ENCODE results near the gene STUB1.
"Not testable (repeated sequence)": the region's sequence is repeated elsewhere in the genome, so short reads cannot be mapped to it uniquely, and the experiment has no call there.

Gene STUB1

DNA sequence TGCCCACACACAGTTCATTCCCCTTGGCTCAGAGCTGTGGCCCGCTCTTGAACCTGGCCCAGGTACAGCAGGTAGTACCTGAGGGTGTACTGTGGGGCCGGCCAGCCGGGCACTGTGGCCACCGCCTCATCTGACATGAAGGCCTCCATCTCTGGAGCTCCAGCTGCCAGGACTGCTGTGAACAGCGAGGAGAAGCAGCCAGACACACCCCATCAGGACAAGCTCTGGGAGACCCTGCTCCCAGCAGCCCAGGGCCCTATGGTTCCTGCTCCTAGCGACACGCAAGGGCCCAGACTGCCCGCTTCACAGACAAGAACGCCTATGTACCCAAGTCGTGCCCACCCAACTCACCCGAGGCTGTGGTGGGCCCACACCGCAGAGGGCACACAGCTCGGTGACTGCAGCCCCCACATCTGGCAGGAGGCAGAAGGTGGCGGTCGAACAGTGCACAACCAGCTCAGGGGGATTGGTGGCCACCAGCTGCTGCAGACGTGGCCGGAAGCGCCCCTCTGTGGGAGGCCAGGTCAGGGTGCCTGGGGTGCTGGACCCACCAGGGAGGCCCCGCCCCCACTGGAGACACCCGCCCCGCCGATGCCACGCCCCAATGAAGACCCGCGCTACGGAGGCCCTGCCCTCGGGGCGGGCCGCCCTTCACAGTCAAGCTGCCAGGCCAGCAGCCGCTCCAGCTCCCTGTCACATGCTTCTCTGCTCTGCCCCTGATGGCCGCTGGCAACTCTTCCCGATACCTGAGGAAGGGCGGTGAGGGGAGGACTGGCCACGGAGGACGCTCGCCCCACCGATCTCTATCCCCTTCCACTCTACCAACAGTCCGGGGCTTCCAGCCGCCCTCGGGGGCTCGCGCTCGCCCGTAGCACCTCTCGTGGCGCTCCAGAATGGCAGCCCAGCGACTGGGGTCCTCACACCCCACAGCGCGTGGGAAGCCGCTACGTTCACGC lies 1.1 kb upstream of the STUB1 start:
- DNase-seq (ENCODE audit: low read depth) = no peak

DNA sequence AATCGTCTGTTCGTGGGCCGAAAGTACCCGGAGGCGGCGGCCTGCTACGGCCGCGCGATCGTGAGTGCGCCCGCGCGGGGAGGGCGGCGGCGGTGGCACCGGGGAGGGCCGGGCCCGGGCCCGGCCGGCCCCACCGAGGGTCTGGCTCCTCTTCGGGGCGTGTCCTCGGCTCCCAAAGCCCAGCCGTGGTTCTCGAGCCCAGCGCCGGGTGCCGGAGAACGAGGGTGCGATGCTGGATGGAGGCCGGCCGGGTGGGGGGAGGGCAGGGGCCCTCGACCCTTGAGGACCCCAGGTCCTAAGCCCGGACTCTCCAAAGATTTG lies 375 bp downstream of the STUB1 start:
- no peak for DNase-seq (ENCODE audit: low read depth)

DNA sequence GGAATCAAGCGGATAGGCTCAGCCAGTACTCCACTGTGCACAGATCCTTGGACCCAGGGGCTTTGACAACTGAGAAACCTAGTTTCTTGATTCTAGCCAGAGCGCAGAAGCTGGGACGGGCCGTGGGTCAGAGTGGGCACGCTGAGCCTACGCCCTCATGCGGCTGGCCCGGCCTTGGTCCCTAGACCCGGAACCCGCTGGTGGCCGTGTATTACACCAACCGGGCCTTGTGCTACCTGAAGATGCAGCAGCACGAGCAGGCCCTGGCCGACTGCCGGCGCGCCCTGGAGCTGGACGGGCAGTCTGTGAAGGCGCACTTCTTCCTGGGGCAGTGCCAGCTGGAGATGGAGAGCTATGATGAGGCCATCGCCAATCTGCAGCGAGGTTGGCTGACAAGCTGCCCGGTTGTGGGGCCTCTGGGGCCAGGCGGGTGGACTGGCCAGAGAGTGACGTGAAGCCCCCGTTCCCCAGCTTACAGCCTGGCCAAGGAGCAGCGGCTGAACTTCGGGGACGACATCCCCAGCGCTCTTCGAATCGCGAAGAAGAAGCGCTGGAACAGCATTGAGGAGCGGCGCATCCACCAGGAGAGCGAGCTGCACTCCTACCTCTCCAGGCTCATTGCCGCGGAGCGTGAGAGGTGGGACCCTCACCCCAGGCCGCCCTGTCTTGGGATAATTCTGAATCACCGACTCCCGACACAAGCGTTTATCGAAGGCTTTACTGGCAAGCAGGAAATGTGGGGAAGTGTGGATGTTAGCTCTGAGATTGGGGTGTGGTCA lies 946 bp downstream of the STUB1 start:
- DNase-seq (ENCODE audit: low read depth) = no peak

DNA sequence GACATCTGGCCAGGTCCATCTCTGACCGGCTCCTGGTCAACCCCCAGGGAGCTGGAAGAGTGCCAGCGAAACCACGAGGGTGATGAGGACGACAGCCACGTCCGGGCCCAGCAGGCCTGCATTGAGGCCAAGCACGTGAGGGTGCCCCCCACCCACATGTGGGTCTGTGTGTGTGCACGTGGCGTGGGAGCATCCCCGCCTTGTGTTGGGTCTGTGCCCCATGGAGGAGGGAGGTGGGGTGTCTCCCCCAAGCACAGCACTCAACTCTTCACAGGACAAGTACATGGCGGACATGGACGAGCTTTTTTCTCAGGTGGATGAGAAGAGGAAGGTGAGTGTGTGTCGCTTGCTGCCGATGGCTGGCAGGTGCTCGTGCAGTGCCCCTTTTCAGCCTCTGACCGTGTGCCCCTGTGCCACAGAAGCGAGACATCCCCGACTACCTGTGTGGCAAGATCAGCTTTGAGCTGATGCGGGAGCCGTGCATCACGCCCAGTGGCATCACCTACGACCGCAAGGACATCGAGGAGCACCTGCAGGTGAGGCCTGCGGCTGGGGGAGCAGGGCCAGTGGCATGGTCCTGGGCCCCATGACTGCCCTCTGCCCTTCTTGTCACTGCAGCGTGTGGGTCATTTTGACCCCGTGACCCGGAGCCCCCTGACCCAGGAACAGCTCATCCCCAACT lies 1.7 kb downstream of the STUB1 start:
- no peak for DNase-seq (ENCODE audit: low read depth)

DNA sequence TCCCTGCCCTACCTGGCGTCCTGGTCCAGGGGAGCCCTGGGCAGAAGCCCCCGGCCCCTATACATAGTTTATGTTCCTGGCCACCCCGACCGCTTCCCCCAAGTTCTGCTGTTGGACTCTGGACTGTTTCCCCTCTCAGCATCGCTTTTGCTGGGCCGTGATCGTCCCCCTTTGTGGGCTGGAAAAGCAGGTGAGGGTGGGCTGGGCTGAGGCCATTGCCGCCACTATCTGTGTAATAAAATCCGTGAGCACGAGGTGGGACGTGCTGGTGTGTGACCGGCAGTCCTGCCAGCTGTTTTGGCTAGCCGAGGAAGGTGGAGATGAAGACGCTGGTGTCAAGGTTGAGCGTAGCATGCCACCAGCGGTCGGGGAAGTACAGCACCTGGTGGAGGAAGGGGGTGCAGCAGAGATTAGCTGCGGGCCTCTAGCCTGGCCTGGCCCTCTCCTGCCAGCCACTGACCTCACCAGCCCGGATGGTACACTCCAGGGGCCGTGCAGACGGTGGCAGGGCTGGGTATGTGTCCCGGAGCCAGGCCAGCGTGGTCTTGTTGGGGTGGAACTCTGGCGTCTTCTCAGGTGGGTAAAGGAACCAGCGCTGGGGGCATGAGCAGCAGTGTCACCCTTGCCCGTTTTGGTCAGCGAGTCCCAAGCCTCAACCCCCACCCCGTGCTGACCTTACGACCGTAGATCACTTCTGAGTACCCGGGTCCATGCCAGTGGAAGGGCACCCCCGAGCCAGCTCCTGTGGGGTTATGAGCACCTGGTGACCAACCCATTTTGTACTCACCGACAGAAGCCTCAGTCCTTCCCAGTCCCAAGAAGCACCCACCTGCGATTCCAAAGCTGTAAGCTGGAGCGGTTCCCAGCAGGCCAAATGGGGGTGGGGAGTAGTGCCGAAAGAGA lies 2.5 kb downstream of the STUB1 start:
- DNase-seq (ENCODE audit: low read depth) = no peak

DNA sequence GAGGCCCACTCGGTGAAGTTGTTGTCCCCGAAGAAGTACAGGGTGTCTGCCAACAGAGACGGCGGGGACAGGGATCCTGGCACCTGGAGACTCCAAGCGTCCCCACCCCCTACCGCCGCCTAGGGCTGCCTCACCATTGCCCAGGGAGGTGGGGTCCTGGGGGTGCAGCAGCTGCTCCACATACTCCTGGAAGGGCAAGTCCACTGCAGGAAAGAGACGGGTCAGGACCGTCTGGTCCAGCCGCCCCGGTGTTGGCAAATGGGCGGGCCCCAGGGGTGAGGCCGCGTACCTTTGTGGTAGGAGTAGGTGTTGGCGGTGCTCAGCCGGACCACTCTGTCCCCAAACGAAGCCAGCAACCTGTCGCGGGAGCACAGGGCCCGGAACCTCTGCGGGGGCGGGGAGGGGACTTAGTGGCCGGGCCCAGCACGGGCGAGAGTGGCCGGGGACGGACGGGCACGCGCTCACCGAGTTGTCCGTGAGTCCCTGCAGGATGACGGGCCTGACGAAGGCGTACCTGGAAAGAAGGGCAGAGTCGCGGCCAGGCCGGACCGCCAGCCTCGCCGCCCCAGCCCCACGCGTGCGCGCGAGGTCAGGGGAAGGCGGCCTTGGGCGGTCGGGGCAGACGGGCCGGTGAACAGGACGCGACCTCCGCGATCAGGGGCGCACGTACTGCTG lies 3.3 kb downstream of the STUB1 start:
- no peak for DNase-seq (ENCODE audit: low read depth)

DNA sequence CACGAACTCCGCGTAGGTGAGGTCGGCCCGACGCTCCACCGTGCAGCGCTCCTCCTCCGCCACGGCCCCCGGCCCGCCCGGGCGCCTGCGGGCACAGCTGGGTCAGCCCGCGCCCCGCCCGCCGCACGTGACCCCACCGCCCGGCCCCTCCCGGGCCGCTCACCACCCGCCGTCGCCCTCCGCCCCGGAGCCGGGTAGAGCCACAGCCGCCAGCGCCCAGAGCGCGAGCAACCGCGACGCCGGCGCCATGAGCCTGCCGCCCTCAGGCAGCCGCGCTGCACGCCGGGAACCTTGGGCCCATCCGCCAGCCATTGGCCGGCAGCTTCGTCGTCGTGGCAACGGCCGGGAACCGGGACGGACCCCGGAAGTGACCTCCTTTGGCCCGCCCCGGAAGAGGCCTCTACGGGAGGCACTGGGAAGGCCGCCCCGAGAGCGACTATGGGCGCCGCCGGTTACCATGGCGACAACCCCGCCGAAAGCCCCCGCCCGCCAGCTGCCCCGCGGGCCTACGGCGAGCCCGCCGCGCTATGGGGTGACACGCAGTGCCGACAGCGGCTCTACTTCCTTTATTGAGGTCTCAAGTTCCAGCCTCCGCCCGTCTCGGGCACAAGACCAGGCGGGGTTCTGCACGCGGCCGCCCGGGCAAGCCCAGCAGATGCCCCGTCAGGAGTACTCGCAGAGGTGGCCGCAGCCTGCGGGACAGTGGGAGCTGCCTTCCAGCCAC lies 4.0 kb downstream of the STUB1 start, which contains the start of gene JMJD8:
Gene JMJD8 (minus strand): TSS at position 264 of the 724 bp plus-strand sequence. CDS start 15 bp downstream, at position 249.
- peak; percentile 63 for DNase-seq (ENCODE audit: low read depth)

DNA sequence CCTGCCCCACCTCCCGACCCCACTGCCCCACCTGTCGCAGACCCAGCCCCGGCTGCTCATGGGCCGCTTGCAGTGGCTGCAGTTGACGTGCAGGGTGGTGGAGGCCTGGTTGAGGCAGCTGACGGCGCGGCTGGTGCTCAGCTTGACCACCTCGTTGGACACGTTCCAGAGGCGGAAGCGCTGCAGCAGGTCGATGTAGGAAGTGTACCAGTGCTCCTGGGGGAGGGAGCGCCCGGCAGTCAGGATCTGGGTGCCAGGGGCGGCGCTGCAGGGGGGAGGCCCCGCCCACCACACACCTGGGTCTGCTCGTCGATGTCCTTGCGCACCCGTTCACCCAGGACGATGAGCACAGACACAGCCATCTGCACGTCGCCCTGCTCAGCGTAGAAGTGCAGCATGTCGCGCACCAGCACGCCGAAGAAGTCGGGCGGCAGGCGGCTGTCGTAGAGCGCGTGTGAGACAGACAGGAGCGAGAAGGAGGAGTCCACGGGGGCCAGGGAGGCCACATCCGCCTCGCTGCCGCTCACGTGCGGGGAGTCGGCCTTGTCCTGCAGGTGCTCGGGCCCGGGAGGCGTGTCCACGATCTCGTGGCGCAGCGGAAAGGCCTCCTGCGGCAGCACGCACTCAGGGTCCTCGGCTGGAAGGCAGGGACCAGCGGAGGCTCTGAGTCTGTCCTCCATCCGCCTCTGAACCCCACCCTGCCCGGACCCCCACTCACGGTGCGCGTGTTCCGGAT lies 4.9 kb downstream of the STUB1 start:
- DNase-seq (ENCODE audit: low read depth) = no peak

DNA sequence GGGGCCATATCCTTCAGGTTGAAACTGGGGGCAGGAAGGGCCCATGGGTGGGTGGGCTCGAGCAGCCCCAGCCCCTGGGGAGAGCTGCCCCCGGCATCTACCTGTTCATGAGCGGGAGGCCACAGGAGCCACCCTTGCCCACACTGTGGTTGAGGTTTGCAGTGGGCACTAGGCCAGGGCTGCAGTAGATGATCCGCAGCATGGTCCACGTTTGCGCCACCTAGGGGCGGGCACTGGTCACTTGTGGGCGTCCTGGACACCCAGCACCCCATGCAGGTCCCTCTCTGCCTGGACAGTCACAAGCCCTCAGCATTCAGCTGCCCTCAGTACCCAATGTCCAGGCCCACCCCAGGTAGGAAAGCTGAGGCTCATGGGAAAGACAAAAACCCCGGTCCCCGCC lies 5.8 kb downstream of the STUB1 start:
- DNase-seq (ENCODE audit: low read depth) = no peak

DNA sequence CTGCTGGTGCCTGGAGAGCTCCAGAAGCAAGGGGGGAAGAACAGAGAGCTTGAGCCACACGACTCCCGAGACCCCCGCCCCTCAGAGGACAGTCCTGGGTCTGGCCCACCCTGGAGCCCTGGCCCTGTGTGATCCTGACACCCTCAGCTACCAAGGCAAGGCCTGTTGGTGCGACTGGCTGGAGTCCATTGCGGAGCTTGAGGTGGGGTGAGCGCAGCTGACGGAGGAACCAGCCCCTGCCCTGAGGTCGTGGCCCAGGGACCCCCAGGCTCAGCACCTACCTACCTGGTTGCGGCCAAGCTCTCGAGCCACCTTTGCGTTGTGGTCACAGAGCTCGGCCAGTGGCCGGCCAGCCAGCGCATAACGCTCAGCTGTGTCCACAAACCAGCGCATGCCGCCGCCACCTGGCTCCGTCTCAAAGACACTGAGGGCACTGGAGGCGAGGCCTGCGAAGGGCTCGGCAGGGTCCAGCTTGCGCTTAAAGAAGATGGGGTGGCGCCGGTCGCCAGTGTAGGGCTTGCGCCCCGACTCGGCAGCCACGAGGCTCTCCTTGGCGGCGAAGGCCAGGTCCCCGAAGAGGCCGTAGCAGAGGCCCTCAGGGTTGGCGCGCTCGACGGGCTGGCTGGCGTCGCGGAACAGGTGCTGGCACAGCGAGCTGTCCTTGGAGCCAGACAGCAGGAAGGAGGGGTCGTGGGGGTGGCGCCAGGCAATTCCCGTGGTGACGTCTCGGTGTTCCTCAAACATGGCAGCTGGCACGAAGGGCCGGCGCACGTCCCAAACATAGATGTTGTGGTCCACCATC lies 6.5 kb downstream of the STUB1 start:
- DNase-seq (ENCODE audit: low read depth) = no peak

DNA sequence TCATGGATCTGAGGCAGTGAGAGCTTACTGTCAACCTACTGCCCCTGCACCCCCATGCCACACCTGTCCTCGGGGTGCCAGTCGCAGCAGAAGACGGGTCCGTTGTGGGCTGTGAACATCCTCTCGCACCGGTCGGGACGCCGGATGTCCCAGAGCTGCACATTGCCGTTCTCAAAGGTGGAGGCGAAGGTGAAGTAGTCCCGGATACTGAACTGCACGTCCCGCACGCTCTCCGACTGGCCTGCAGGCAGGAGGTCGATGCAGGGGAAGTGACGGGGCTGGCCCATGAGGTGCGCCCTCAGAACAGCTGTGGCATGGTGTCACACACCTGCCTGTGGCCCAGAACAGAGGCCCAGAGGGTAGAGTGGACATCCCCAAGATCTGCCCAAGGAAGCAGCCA lies 7.3 kb downstream of the STUB1 start:
- DNase-seq (ENCODE audit: low read depth) = no peak

DNA sequence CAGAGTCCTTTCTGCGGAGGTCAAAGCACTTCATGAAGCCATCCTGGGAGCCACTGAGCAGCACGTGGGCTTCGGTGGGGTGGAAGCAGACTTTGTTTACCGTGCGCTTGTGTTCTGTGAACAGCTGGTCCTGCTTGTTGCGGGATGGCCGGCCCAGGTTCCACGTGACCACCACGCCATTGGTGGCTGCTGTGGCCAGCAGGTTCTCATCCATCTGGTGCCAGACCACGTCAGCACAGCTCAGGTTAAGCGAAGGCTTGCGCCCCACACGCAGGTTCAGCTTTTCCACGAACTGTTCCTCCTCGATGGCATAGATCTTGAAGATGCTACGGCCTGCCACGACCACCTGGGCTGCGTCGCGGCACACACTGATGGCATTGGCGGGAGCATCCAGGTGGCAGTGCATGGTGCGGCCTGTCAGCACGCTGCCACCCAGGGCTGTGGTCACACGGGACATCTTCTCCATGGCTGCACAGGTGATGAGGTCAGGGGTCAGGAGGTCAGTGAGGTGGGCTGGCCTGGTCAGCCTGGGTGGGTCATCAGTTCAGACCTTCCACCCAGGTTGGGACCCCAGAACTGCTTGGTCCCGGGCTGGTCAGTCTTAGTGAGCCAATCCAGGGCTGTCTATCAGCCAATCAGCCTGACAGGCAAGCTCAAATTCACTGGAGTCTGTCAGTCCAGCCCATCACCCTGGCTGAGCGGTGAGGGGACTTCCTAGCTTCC lies 9.1 kb downstream of the STUB1 start:
- DNase-seq (ENCODE audit: low read depth) = no peak

DNA sequence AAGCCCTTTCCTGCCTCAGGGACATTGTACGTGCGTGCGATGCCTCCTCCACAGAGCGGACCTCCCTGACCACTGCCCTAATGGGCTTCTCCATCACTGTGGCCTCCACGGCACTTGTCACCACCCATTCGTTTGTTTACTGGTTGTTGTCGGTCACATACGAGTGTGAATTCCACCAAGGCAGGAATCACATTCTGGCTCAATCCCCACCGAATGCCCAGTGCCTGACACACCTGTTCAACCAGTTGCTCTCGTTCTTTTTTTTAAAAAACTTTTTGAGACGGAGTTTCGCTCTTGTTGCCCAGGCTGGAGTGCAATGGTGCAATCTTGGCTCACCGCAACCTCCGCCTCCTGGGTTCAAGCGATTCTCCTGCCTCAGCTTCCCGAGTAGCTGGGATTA lies 11.0 kb downstream of the STUB1 start:
- not testable (repeated sequence) for DNase-seq (ENCODE audit: low read depth)

DNA sequence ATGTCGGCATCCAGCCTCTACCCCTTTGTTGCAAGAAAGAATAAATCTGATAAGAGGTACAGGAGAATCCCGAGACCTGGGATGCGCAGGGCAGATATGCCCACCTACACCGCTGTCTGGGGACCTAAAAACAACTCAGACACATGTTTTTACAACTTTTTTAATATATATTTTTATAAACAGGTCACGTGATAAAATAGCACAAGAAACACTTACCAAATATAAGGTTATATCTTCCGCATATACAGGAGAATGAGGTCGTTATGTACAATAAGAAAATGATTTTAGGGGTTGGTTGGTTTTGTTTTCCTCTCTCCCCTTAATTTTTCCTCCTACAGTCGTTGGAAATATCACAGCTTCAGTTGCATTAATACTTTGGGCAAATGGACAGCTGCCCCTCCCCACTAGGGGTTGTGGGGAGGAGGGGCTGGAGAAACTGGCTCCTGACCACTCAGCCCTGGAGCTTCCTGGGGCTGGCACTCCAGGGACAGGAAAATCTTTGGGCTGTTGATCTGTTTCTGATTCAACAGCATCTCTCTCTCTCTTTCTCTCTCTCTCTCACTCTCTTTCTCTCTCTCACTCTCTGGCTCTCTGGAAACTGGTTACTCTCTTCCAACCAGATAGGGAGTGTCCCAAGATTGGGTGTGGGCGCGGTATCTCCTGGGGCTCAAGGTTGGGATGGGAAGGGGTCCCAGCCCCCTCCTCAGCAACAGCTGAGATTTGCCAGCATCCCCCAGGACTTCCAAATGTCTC lies 12.3 kb downstream of the STUB1 start:
- DNase-seq (ENCODE audit: low read depth) = no peak

DNA sequence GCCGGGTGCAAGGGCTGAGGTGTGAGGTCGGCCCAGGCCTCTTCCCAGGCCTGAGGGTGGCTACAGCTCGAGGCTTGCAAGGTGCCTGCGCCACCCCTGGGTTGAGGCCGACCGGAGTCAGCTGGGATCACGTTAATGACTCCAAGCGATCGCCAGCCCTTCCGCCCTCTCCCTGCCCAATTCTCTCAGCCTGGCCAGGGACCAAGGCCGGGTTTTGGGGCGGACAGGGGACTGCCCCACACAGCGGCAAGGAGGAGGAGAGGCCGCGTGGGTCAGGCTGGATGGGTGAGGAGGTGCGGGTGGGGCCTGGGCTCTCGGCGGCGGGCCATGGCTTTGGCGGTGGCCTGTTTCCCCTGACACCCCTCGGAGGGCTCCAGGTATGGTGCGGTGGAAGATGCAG lies 13.2 kb downstream of the STUB1 start:
- no peak for DNase-seq (ENCODE audit: low read depth)

DNA sequence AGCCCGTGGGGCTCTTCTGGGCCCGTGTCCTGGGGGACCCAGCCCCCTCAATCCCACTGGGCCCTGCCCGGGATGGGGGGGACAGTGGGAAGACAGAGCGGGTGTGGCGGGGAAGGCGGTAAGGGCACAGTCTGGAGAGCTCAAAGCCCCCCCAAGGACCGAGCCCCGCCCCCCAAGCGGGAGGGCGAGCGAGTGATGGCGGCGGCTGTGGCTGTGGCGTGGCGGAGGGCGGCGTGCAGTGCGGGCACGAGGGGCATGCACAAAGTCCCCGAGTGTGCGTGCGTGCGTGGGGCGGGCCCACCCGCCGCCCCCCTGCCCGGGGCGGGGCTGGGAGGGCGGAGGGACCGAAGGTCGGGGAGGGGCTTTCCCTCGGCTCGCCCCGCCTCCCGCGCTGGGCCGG lies 13.6 kb downstream of the STUB1 start:
- DNase-seq (ENCODE audit: low read depth) = no peak

DNA sequence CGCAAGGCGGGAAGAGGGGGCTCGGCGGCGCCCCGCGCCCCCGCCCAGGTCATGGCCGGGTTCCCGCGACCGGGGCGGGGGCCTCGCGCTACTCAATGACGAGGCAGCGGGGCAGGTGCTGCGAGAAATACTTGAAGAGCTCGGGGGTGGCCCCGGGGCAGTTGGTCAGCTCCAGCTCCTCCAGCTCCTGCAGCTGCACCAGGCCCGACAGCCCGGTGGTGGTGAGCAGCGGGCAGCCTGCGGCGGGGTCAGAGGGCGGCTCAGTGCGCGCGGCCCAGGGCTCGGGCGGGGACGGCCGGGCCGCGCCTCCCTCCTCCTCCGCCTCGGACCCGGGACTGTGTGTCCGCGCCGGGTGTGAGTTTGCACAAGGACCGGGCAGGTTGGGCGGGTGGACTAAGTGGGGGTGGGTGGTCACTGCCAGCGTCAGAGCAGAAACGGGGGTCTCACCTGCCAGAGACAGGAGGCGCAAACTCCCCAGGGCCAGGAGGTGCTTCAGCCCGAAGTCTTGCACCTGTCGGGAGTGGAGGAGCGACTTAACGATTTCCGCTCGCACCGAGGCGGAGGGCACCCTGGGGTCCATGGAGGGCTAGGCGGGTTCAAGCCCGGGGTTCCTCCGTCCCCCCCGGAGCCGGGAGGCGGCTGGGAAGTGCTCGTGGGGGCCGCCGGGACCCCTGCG lies 14.1 kb downstream of the STUB1 start:
- no peak for DNase-seq (ENCODE audit: low read depth)
